Superior temporal gyrus (tissue), 1 donor: Measurements from ENCODE around the gene B3GNT5.

ENCODE experiments used
- DNase-seq: peaks from one replicate; pipeline ENCODE4 v3.0.0-alpha.2; 2016; ENCODE audit errors: extremely low spot score

The B3GNT5 gene, protein sequence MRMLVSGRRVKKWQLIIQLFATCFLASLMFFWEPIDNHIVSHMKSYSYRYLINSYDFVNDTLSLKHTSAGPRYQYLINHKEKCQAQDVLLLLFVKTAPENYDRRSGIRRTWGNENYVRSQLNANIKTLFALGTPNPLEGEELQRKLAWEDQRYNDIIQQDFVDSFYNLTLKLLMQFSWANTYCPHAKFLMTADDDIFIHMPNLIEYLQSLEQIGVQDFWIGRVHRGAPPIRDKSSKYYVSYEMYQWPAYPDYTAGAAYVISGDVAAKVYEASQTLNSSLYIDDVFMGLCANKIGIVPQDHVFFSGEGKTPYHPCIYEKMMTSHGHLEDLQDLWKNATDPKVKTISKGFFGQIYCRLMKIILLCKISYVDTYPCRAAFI

DNA sequence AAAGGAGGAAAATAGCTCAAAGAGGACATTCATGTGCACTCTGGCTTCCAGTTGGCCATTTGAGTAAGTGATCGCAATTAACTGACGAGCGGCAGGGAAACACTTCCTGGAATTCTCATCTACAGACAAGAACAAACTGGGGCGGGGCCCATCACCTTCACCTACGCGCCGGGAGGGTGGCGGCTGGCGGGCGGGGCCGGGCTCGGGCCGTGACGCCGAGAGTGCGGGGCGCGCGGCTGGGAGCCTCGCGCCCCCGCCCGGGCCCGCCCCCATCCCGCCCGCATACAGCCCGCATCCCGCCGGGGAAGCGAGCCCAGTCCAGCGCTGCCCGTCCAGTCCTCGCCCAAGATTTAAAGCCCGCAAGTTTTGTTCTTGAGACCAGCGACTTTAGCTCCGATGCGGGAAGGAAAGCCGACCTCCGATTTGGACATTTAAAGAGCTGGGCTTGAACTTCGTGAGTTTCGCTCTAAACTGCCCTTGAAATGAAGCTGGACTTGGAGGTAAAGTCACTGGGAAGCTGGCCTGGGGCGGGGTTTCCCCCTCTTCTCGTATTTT lies at the start of gene B3GNT5:
Gene B3GNT5 (plus strand): TSS at position 281 of the 555 bp plus-strand sequence. CDS start 16,546 bp downstream, outside the sequence.
- DNase-seq: no peak

DNA sequence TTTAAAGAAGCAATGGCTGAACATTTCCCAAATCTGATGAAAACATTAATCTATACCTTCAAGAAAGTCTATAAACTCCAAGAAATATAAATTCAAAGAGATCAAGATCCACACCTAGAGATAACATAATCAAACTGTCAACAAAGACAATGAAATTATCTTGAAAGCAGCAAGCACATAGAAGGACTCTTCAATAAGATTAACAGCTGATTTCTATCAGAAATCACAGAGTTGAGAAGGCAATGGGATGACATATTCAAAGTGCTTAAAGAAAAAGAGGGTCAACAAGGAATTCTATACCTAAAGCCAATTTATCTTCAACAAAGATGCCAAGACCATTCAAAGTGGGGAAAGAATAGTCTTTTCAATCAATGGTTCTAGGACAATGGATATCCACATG lies 49.4 kb upstream of the B3GNT5 start:
- no peak for DNase-seq

DNA sequence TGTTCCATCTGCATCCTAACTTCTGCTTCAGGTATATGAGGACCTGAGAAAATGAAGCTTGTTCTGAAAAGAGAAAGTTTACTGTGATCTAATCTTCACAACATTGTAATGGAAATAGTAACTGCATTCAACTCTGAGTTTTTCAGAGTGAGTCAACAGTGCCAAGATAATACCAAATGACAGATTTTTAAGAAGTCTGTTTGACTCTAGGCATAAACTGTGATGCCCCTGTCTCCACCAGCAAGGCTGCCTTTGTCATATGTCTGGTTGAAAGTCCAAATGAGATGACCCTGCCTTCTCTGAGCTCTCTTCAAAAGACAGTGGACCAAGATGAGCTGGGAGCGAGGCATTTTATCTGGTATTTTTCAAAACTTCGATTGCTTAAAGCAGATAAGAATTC lies 44.8 kb upstream of the B3GNT5 start:
- DNase-seq: no peak

DNA sequence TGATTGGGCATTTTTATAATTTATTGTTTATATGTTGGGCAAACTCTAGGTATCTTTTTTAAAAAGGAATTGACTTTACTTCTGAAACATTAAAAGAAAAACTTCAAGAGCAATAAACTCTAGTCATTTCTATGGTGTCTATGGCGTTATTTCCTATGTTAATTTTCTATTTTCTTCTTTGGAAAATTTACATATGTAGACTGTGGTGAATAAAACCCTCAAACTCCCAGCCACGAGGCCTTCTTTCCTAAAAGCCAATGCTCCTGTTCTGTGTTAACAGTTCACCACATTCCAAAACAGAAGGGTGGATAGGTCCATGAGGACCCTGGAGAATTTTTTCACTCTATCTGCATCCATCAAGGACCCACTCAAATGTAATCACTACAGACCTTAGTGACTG lies 44.3 kb upstream of the B3GNT5 start:
- DNase-seq: no peak

DNA sequence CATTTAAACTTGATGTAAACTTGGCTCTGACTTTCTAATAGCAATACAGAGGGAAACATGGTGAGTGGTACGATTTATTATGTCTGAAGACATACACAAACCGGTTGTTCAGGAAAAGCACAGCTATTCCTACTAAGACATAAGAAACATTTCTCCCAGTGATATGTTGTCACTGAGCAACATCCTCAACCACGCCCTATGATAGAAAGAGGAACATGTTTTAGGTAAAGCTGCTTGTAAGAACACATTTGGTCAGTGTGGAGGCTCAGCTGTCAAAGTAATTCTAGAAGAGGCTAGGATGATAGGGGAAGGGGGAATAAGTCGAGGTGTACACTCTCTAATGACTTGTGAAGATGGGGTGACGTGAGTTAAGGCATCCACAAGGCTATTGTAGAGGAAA lies 42.7 kb upstream of the B3GNT5 start:
- DNase-seq: no peak

DNA sequence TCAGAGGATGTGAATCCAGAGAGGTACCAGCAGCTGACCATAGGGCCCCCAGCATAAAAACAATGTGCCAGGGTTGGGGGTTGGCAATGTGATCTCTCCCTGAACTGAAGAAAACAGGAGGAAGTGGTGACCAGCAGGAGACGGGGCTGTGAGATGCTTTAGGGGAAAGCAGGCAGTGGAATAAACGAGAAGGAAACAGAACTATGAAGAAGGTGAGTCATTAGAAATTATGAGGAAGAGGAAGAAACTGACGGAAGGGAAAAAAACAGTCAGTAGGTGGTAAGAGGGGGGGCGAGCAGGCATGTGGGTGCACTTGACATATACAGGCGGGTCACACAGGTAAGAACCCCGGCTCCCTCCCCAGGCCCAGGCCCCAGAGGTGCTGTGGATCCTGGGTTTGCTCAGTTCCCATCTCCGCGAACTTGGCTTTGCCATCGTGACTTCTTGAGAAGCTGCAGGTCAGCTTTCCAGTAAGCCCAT lies 42.2 kb upstream of the B3GNT5 start:
- no peak for DNase-seq

DNA sequence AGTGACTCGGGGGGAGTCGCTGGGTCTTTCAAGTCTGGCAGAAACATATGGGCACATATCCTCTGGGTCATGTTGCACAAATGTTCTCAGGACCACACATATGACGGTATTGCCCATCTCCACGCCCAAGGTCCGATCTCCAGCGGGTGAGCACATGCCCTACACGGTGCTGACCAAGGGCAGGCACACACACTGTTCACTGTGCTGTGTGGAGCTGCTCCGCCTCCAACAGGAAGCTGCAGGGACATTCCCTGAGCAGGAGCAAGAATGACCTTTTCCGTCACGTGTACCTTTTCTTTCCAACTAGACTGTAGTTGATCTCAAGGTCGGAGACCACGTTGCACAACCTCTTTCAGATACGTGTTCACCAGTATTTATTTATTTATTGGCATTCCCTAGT lies 41.7 kb upstream of the B3GNT5 start:
- DNase-seq: no peak

DNA sequence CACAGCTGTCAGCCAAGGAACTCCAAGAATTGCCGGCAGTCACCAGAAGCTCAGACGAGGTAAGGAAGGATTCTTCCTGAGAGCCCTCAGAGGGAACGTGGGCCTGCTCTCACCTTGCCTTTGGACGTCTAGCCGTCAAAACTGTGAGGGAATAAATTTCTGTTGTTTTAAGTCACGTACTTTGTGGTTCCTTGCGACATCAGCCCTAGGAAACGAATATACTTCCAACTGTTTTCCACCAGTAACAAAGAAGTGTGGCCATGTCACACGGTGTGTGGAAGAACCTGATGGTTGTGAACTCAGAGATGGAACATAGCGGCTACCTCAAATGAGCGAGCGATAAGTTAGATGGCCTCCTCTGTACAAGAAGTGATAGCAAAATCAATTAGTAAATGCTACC lies 41.0 kb upstream of the B3GNT5 start:
- no peak for DNase-seq

DNA sequence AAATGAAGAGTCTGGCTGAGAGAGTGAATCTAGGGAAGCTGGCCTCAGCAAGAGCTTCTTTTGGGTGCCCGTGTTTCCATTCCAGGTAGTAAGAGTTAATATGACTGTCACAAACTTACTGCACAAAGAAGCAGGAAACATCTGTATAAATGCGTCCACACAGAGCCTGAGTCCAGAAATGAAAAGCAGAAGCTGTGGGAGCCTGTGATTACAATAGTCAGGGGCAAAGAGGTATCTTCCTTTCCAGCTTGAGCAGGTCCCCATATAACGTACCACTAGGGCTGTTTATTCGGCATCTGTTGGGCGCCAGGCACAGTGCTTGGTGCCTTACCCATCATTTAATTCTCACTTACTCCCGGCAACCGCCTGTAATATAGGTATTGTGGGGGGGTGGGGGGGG lies 40.5 kb upstream of the B3GNT5 start:
- no peak for DNase-seq

DNA sequence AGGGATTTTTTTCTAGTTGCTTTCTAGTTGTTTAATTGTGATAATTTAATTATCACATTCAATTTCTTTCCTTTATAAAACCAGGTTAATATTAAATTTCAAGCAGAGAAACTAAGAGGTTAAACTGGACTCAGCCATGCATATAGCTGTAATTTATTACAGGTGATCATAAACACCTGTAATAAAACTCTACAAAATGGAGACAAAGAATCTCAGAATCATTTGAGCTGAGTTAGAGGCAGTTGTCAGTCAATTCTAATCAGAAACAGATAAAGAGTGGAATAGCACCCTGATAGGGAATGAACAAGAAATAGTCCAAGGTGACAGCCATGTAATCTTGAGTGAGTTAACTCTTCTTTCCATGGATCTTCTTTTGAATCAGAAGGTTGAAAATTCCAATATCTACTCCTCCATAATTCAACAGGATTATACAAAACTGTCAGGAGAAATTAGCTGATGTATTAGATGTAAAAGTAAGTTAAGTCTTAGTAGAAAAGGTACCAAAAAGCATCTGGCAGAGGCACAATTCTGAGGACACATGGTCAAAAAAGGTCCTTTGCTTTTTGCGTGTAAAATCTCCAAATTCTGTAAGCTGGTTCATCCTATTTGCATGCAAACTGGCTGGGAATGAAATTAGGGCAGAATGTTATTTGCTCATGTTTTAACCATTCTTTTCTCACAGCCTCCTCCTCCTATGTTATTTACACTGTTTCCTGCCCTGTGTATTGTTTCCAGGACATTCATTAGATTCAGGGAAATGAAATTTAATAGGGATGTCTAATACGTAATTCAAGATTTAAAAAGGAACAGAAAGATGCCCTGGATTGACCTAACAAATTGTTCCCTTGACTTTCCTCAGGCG lies 39.4 kb upstream of the B3GNT5 start:
- no peak for DNase-seq

DNA sequence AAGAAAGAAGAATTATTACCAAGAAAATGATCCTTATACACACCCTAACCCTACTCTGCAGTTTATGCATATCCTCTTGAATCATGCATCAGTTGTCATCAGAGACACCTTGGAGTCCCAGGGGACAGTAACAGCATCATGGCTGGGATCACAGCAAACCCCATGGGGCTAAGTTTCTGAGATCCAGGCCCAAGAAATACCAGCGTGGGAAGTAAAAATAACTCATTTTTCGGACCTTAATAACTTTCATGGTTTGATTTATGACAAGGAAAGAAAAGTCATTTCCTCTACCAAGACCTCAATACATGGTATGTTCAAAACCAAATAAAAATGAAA lies 38.8 kb upstream of the B3GNT5 start:
- no peak for DNase-seq

DNA sequence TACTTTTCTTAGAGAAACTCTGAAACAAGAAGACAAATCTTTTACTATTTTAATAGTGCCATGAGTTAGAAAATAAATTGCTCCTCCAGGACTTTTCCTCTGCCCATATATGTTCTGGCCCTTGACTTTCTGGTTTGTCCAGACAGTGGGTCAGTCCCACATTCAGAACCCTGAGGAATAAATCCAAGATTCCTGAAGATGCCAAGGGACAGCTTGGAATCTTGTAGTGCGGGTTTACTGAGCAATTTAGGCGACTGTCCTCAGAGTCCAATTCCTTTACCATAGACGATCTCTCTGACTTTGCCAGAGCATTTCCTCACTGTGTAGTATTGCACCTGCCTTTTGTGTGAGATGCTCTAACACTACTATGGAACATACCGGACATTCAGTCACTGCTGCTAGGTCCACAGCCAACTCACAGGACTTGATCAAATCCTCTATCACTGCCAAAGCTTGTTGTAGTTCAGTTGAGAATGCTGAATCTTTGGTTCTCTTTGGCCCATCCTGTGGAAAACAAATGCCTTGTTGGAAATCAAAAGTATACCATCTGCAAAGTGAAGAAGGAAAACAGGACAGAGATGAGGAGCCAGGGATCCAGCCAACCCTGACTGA lies 37.4 kb upstream of the B3GNT5 start:
- DNase-seq: no peak

DNA sequence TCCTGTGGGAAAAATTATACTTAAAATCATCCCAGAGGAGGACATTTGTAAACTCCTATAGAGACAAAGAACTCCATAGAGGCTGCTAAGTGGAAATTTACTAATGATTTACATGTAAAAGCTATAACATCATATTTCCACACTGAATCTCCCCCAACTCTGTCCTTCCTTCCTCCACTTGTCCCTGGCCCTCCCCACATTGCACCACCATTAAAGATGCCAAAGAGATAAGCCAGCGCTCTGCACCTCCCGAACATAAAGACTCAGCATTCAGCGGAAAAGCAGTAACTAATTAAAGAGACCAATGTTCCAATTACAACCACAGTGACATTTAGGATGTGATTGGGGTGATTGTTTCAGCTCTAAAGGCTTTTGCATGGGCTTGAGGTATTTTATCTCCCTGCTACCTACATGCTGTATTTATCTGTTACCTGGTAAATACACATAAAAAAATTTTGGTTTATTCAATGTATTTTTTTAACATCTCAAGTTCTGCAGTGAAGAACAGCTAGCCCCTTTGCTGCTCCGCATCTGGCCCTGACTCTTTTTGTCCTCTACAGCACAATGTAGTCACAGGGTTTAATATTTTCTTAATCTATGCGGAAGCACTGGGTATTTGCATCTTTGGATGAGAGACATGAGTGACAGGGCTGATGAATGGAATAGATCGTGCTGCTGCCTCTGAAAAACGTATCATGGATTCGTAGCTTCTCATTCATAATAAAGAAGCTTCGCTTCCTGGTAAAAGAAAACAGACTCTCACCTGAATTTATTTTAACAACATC lies 35.3 kb upstream of the B3GNT5 start:
- no peak for DNase-seq

DNA sequence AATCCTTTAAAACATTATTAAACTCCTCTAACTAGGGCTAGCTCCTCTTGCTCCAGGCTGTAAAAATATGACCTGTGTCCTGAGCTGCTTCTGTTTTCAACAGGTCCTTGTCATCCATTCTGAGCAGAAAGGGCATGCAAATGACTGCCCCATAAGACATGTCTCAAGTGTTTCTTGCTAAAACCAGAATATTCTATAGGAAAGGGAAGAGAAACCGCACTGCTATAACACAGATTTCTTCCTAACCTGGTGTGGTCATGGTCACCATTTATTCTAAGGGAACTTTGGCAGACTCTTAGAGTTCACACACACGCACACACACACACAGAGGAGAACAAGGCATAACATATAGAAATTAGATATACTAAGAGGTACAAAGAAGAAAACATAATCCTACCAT lies 34.2 kb upstream of the B3GNT5 start:
- no peak for DNase-seq

DNA sequence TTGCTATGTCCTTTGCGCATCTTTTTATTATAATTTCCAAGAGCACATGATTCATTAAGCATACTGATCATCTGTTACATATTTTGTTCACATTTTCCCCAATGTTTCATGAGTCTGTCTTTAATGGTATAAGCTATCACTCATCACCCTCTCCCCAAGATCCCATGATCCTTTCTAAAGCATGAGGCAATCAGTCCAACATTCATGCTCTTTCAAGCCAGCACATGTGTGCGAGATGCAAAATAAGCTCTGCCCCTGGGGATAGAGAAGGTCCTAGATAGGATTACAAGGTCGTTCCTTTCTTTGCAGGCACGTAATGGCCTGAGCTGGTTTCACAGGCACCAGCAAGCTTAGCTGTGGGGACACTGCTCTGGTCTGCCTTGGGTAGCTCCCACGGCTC lies 32.2 kb upstream of the B3GNT5 start:
- DNase-seq: no peak

DNA sequence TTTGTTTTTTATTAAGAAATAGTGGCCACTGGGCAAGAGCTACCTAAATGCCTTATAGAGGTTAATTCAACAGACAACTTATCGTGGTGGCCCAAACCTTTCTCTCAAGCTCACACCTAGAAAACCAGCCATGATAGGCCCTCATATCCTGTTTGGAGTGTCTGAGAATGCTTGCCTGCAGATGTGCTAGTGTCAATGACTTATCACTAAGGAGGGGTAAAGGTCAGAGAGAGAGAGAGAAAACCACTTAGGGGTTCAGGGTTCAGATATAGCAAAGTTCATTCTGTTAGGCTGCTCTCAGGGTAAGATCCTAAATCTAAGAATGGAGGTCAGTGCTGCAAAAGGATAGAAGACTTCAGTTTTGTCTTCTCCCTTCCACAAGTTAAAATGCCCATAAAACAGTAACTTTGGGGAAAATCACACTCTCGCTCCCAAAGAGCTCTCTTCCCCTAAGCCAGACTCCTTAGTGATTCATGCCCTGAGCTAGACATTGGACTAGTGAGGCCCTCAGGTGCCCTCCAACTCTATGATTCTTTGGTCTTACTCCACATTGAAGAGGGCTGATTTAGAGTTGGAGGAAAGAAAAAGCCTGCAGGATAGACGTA lies 30.3 kb upstream of the B3GNT5 start:
- no peak for DNase-seq

DNA sequence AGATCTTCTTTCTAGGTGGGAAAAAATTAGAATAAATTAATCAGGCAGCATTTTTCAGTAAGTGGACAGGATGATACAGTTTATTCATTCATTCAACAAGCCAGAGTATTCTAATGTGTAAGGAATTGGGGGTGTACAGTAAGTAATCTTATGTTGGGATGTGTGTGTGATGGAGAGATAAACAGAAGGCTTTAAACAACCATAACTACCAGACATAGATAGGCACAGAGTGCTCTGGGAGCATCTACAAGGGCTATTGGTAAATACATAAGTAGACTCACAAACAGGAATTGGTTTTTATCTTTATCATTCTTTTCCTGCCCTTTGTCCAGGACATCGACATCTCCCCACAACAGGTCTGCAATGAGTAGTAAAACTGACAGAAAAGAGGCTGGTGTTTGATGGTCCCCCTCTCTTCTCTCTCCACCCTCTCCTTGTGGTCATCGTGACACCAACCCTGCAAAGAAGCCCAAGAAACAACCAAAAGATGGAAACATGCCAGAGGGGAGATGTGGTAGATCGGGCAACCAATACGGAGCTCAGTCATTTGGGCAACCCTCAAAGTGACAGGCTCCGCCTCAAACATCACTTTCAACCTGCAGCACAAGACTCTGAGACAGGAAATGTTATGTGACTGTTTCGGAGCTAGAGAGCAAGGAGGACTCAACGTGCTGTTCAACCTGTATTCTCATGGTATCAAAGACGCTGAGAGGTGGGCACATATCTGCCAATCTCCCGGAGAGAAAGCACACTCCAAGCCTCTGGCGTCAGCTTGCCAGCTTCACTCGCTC lies 28.7 kb upstream of the B3GNT5 start:
- no peak for DNase-seq

DNA sequence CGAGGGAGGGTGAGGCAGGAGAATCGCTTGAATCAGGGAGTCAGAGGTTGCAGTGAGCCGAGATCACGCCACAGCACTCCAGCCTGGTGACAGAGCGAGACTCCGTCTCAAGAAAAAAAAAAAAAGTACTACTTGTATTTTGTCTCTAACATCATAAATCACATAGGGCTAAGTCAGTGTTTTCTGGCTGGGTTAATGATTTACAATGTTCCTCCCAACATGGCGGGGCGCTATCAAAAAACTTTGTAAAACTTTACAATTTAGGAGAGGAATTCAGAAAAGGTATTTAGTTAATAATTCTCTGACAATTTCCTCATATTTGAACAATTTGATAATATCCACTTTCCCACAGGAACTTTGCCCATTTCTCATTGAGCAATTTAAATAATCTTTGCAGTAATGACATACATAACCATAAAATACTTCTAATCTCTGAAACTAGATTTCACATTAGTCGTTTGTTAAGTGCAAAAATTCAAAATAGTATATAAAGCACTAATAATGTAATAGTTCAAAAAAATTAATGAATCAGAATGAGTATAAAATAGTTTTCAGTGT lies 26.6 kb upstream of the B3GNT5 start:
- no peak for DNase-seq

DNA sequence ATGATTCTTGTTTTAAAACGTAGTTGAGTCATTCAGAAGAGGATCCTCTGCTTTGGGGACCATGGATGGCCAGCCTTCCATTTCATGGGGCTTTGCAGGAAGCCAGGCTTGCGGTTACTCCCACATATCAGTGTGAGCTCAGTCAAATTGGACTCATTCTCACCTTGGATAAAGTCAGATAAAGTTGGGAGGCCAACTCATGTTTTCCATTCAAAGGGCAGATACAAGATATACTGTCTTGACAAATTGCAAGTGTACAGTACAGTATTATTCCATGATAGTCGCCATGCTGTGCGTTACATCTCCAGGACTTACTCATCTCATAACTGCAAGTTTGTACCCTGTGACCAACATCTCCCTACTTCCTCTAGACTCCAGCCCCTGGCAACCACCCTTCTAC lies 25.5 kb upstream of the B3GNT5 start:
- DNase-seq: no peak

DNA sequence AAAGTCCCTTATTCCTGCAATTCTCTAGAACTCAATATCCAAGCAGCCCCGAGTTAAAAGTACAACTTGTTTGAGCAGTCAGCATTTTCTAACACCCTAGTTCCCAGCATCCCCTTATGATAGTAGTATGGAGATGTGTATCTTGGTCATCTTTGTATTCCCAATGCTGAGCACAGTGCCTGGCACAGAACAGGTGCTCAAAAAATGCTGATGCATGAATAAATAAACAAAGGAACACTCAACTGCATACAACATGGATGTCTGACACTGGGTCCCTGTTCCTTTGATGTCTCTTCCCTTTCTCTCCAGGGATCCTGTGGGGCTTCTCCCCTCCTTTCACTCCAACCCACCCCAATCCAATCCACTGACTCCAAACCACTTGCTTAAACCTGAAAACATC lies 23.9 kb upstream of the B3GNT5 start:
- no peak for DNase-seq
